IMR-90 (cell line): ENCODE results near the gene CHMP4A. TPM values are rescaled to one million over a fixed set of nuclear protein-coding genes. Genes with fewer than 3 reads are reported as not detected.
"Not testable (repeated sequence)": the region's sequence is repeated elsewhere in the genome, so short reads cannot be mapped to it uniquely, and the experiment has no call there.

ENCODE experiments used
- ATAC-seq: fragments of 200-7000 bp; cut with Tn5 transposase; 2 replicates; pipeline ENCODE4 v1.9.1; 2020; ENCODE audit warnings: low read depth, mild to moderate bottlenecking, moderate library complexity
- BruUV-seq: library from RNA; stranded (reverse); fragments of 400-500 nt; replicated peaks from 2 replicates; lab custom pipeline; 2021; lab: Mats Ljungman, UMichigan
- CTCF ChIA-PET: fragments of 300-600 bp; formaldehyde crosslinking; extraction: SDS; loops from one replicate; lab custom pipeline; 2021; ENCODE audit warnings: antibody characterized with exemption; lab: Yijun Ruan, JAX
- POLR2A ChIA-PET: fragments of 300-600 bp; sonication (Branson Sonifier 250); formaldehyde crosslinking; loops from one replicate; lab custom pipeline; 2022; ENCODE audit warnings: antibody characterized with exemption; ENCODE audit not compliant: unreplicated experiment; lab: Charles Lee
- DNase-seq: peaks from one replicate; pipeline ENCODE4 v3.0.0; 2013
- H2AFZ ChIP-seq: replicated peaks from 2 replicates; pipeline ENCODE3; 2013; ENCODE audit warnings: low read length, mild to moderate bottlenecking; ENCODE audit not compliant: poor library complexity
- H2AK5ac ChIP-seq: 2 replicates; pipeline ENCODE4 v1.6.1; 2013; ENCODE audit warnings: low read depth, low read length, inconsistent platforms
- H2AK9ac ChIP-seq: replicated peaks from 2 replicates; pipeline ENCODE3; 2013; ENCODE audit warnings: mild to moderate bottlenecking, low read depth, low read length, moderate library complexity; ENCODE audit not compliant: poor library complexity
- H2BK120ac ChIP-seq: 2 replicates; pipeline ENCODE4 v1.6.1; 2013; ENCODE audit warnings: low read depth, low read length, inconsistent platforms
- H2BK15ac ChIP-seq: 3 replicates; pipeline ENCODE4 v1.6.1; 2013; ENCODE audit warnings: low read depth, low read length, inconsistent platforms
- H2BK20ac ChIP-seq: 2 replicates; pipeline ENCODE4 v1.6.1; 2013; ENCODE audit warnings: low read depth, mild to moderate bottlenecking, inconsistent platforms, low read length, moderate library complexity
- H2BK5ac ChIP-seq: 2 replicates; pipeline ENCODE4 v1.6.1; 2013; ENCODE audit warnings: mild to moderate bottlenecking, low read depth, low read length, inconsistent platforms; ENCODE audit not compliant: poor library complexity, severe bottlenecking
- H3K14ac ChIP-seq: replicated peaks from 2 replicates; pipeline ENCODE4 v1.6.1; 2013; ENCODE audit warnings: low read depth, low read length, inconsistent platforms
- H3K18ac ChIP-seq: 2 replicates; pipeline ENCODE4 v1.6.1; 2013; ENCODE audit warnings: low read depth, low read length, control low read depth
- H3K23ac ChIP-seq: 2 replicates; pipeline ENCODE4 v1.6.1; 2013; ENCODE audit warnings: low read depth, low read length, inconsistent platforms
- H3K27ac ChIP-seq: 2 replicates; pipeline ENCODE4 v1.5.1; 2013; ENCODE audit warnings: mild to moderate bottlenecking, control low read depth, low read length; ENCODE audit not compliant: insufficient read depth
- H3K27me3 ChIP-seq: 2 replicates; pipeline ENCODE4 v1.6.1; 2013; ENCODE audit warnings: low read length; ENCODE audit not compliant: control insufficient read depth, insufficient read depth
- H3K36me3 ChIP-seq: 2 replicates; pipeline ENCODE4 v1.6.1; 2013; ENCODE audit warnings: low read length, mixed read lengths; ENCODE audit not compliant: control insufficient read depth, insufficient read depth
- H3K4ac ChIP-seq: 2 replicates; pipeline ENCODE4 v1.6.1; 2013; ENCODE audit warnings: low read depth, low read length, inconsistent platforms
- H3K4me1 ChIP-seq: 2 replicates; pipeline ENCODE4 v1.6.1; 2013; ENCODE audit warnings: low read length, mixed read lengths; ENCODE audit not compliant: control insufficient read depth, insufficient read depth
- H3K4me2 ChIP-seq: 2 replicates; pipeline ENCODE4 v1.6.1; 2013; ENCODE audit warnings: low read depth, mild to moderate bottlenecking, control low read depth, low read length, moderate library complexity
- H3K4me3 ChIP-seq: 2 replicates; pipeline ENCODE4 v1.5.1; 2013; ENCODE audit warnings: low read depth, mild to moderate bottlenecking, control low read depth, low read length, moderate library complexity; ENCODE audit not compliant: insufficient read depth
- H3K56ac ChIP-seq: 2 replicates; pipeline ENCODE4 v1.6.1; 2013; ENCODE audit warnings: low read length, inconsistent platforms; ENCODE audit not compliant: insufficient read depth; ENCODE audit errors: extremely low read depth
- H3K79me1 ChIP-seq, 2 experiments: 2 replicates each; pipeline ENCODE4 v1.6.1; 2013; ENCODE audit warnings: low read length in 2 of 2, inconsistent platforms in 1 of 2, low read depth in 1 of 2
- H3K9ac ChIP-seq: 2 replicates; pipeline ENCODE4 v1.6.1; 2013; ENCODE audit warnings: low read depth, low read length, control low read depth
- H3K9me1 ChIP-seq: 2 replicates; pipeline ENCODE4 v1.6.1; 2013; ENCODE audit warnings: low read length, inconsistent platforms; ENCODE audit not compliant: insufficient read depth
- H3K9me3 ChIP-seq: 2 replicates; pipeline ENCODE4 v1.6.1; 2013; ENCODE audit warnings: low read length; ENCODE audit not compliant: control insufficient read depth, insufficient read depth
- H4K20me1 ChIP-seq: 2 replicates; pipeline ENCODE4 v1.6.1; 2013; ENCODE audit warnings: low read length, inconsistent platforms; ENCODE audit not compliant: insufficient read depth
- H4K5ac ChIP-seq: 2 replicates; pipeline ENCODE4 v1.6.1; 2013; ENCODE audit warnings: mild to moderate bottlenecking, low read depth, low read length, control low read depth
- H4K8ac ChIP-seq, 2 experiments: 2 replicates each; pipeline ENCODE4 v1.6.1; 2013; ENCODE audit warnings: low read depth in 2 of 2, low read length in 2 of 2, control low read depth in 1 of 2, inconsistent platforms in 1 of 2
- H4K91ac ChIP-seq: 2 replicates; pipeline ENCODE4 v1.6.1; 2013; ENCODE audit warnings: low read depth, low read length, inconsistent platforms; ENCODE audit not compliant: insufficient read depth
- whole genome bisulfite sequencing, 2 experiments: methylation state at CpG; one replicate each; pipeline versions ENCODE4 v1.1.5 to v1.1.7; 2013; ENCODE audit warnings: missing lambda C conversion rate in 2 of 2; ENCODE audit not compliant: insufficient read length in 1 of 2; ENCODE audit errors: extremely low coverage in 2 of 2; 5-methylcytosine and 5-hydroxymethylcytosine counted together
- dilution Hi-C: fragments of 300-500 bp; cut with HindIII; formaldehyde crosslinking; loops from one replicate; pipeline ENCODE4 v1.14.3; 2018; ENCODE audit warnings: low sequenced_read_pairs; ENCODE audit not compliant: unreplicated experiment
- in situ Hi-C: fragments of 300-500 bp; cut with MboI; formaldehyde crosslinking; loops from 3 replicates; pipeline ENCODE4 v1.14.3; 2019; ENCODE audit warnings: low sequenced_read_pairs, inconsistent platforms, mixed read lengths
- intact Hi-C: fragments of 100-400 bp; cut with micrococcal nuclease; formaldehyde crosslinking; loops from 2 replicates; pipeline ENCODE4 v1.10.0; 2022
- polyA plus RNA-seq, 3 experiments: library from polyadenylated mRNA; depleted of rRNA; stranded (reverse); fragments of >200 nt; gene quantifications; 2 replicates each; pipeline ENCODE4 v1.2.3, GENCODE V29; 2012; ENCODE audit warnings: low replicate concordance in 1 of 3
- total RNA-seq: library from RNA; depleted of rRNA; stranded (reverse); fragments of >200 nt; gene quantifications from 2 replicates; pipeline ENCODE4 v1.2.3, GENCODE V29; 2012

CHMP4A gene
- total and polyA plus RNA-seq, 2 of the 4 experiments (the other 2 are of a cell fraction): 22.0 to 63.8 TPM

GRCh38 chr14:24245350-24245749 is 32.1 kb upstream of the CHMP4A start:
- H3K36me3 ChIP-seq, intact Hi-C loops, H3K27ac ChIP-seq, H2AFZ ChIP-seq, H4K91ac ChIP-seq, H3K4me2 ChIP-seq, H4K8ac ChIP-seq, DNase-seq, H4K5ac ChIP-seq, ATAC-seq, POLR2A ChIA-PET, H2BK5ac ChIP-seq, H3K18ac ChIP-seq, H3K14ac ChIP-seq, H2AK9ac ChIP-seq, H2BK15ac ChIP-seq, BruUV-seq, H3K4me3 ChIP-seq, H3K56ac ChIP-seq, in situ Hi-C loops, H3K27me3 ChIP-seq, H3K9ac ChIP-seq, H2AK5ac ChIP-seq, H3K9me3 ChIP-seq, H2BK120ac ChIP-seq, dilution Hi-C loops, H4K20me1 ChIP-seq, H3K23ac ChIP-seq, H3K4ac ChIP-seq, H2BK20ac ChIP-seq: not testable (repeated sequence)
- WGBS, 2 experiments: 100% methylated on average over 5 of the region's 11 CpGs; no CpG with 5 or more reads in 1 of the 2 experiments
- H3K9me1 ChIP-seq: peaks cover 11% of the 10 kb centered on the region
- CTCF ChIA-PET: interaction anchor here (1.6 kb wide), 1 partner anchor 52 kb away, joined by 4 read pairs; no protein-coding TSS in a partner anchor
- peaks cover 10% of the 10 kb centered on the region for H3K4me1 ChIP-seq
- peaks cover 14 to 20% of the 10 kb centered on the region in 2 experiments for H3K79me1 ChIP-seq
